Thymus (tissue), 11 donors: ENCODE results near the gene LTV1. TPM values are rescaled to one million over a fixed set of nuclear protein-coding genes. Genes with fewer than 3 reads are reported as not detected.
"Not testable (repeated sequence)": the region's sequence is repeated elsewhere in the genome, so short reads cannot be mapped to it uniquely, and the experiment has no call there.

Experiments
- DNase-seq, 9 donors: peaks; one replicate each; pipeline ENCODE4 v3.0.0-alpha.2; 2013; ENCODE audit warnings: low spot score in 9 of 9, low read depth in 6 of 9, missing footprints in 1 of 9
- H3K27ac ChIP-seq, 2 donors: one replicate each; pipeline ENCODE4 v1.5.1; 2013; ENCODE audit warnings: control low read depth in 1 of 2, low read depth in 1 of 2, low read length in 1 of 2, mild to moderate bottlenecking in 1 of 2, moderate library complexity in 1 of 2
- H3K27me3 ChIP-seq, 2 donors: one replicate each; pipeline ENCODE4 v1.5.1; 2013; ENCODE audit warnings: low read length in 1 of 2; ENCODE audit not compliant: control insufficient read depth in 2 of 2, insufficient read depth in 1 of 2
- H3K36me3 ChIP-seq, 2 donors: one replicate each; pipeline ENCODE4 v1.5.1; 2013; ENCODE audit warnings: low read length in 1 of 2, mild to moderate bottlenecking in 1 of 2, moderate library complexity in 1 of 2; ENCODE audit not compliant: control insufficient read depth in 2 of 2, insufficient read depth in 2 of 2
- H3K4me1 ChIP-seq, 2 donors: one replicate each; pipeline ENCODE4 v1.5.1; 2013; ENCODE audit warnings: low read length in 2 of 2; ENCODE audit not compliant: control insufficient read depth in 2 of 2, insufficient read depth in 2 of 2
- H3K4me3 ChIP-seq, 2 donors: one replicate each; pipeline ENCODE4 v1.5.1; 2013; ENCODE audit warnings: low read length in 2 of 2, control low read depth in 1 of 2, mild to moderate bottlenecking in 1 of 2
- H3K9me3 ChIP-seq, 2 donors: one replicate each; pipeline ENCODE4 v1.5.1; 2013; ENCODE audit warnings: low read length in 1 of 2, mild to moderate bottlenecking in 1 of 2; ENCODE audit not compliant: control insufficient read depth in 2 of 2, insufficient read depth in 1 of 2
- WGBS: extraction: QIAGEN DNeasy Blood & Tissue Kit; methylation state at CpG from one replicate; pipeline ENCODE4 v1.1.7; 2013; 5-methylcytosine and 5-hydroxymethylcytosine counted together
- polyA plus RNA-seq: library from polyadenylated mRNA; stranded (reverse); fragments of 200-250 nt; gene quantifications from one replicate; pipeline ENCODE4 v1.2.3, GENCODE V29; 2013
- total RNA-seq: library from RNA; stranded (reverse); fragments of 120-200 nt; gene quantifications from one replicate; pipeline ENCODE4 v1.2.4, GENCODE V29; 2013
- donor health status: healthy.

LTV1 gene
- total and polyA plus RNA-seq, 2 donors: 22.4 to 31.5 TPM

- not testable (repeated sequence) for DNase-seq, H3K4me1 ChIP-seq, H3K36me3 ChIP-seq, H3K27me3 ChIP-seq, H3K9me3 ChIP-seq, H3K4me3 ChIP-seq, H3K27ac ChIP-seq
- WGBS: 96% methylated on average over 4 of the region's 4 CpGs
Observed at GRCh38 chr6:143873600-143873999, 30.5 kb downstream of the LTV1 start.

DNA sequence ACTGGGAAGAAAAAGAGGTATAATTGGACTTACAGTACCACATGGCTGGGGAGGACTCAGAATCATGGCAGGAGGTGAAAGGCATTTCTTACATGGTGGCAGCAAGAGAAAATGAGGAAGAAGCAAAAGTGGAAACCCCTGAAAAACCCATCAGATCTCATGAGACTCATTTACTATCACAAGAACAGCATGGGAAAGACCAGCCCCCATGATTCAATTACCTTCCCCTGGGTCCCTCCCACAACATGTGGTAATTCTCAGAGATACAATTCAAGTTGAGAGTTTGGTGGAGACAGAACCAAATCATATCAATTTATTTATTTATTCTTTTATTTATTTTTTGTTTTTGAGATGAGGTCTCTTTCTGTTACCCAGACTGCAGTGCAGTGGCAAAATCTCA, 31.4 kb downstream of the LTV1 start:
- not testable (repeated sequence) for H3K4me1 ChIP-seq, H3K9me3 ChIP-seq, DNase-seq, H3K27ac ChIP-seq, H3K4me3 ChIP-seq, H3K27me3 ChIP-seq, H3K36me3 ChIP-seq

- no peaks in the 10 kb centered on the region for H3K36me3 ChIP-seq
- WGBS: 98% methylated on average over 1 of the region's 1 CpG
Observed at GRCh38 chr6:143877584-143878271, 34.6 kb downstream of the LTV1 start.

GRCh38 chr6:143878272-143878760, 35.2 kb downstream of the LTV1 start:
- Histone ChIP-seq H3K27ac (no peak overlapping the region), H3K4me1 (no peaks in the 10 kb centered on the region), H3K36me3 (no peaks in the 10 kb centered on the region), H3K9me3 (peaks cover 0 to 4% of the 10 kb centered on the region in 2 donors), H3K4me3 (no peak overlapping the region), H3K27me3 (no peaks in the 10 kb centered on the region)
- WGBS: 97% methylated on average over 3 of the region's 3 CpGs
- no peak for DNase-seq

More at GRCh38 chr6:143877584-143878271, 34.6 kb downstream of the LTV1 start:
- H3K4me3 ChIP-seq: no peak overlapping the region
- H3K4me1 ChIP-seq: no peaks in the 10 kb centered on the region
- no peak for DNase-seq
- no peak overlapping the region for H3K27ac ChIP-seq
- H3K27me3 ChIP-seq: no peaks in the 10 kb centered on the region
- H3K9me3 ChIP-seq: peaks cover 0 to 4% of the 10 kb centered on the region in 2 donors

DNA sequence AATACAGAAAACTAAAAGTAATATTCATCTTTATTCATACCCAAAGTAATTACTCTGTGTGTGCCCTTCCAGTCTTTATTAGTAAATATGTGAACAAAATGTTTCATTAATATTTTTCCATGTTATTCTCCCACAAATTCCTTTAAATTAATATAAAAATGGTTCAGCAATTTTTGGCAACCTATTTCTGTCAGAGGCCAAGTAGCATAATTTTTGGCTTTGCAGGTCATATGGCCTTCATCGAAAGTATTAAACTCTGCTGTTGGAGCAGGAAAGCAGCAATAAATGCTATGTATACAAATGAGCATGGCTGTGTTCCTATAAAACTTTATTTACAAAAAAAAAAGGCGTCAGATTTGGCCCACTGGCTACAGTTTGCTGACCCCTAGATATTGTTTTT, 37.3 kb downstream of the LTV1 start:
- no peaks in the 10 kb centered on the region for H3K36me3 ChIP-seq
- no peak overlapping the region for H3K27ac ChIP-seq
- H3K4me3 ChIP-seq: no peak overlapping the region
- H3K9me3 ChIP-seq: no peaks in the 10 kb centered on the region
- no peak for DNase-seq
- 98% methylated on average over 2 of the region's 2 CpGs for WGBS
- H3K4me1 ChIP-seq: no peaks in the 10 kb centered on the region
- no peaks in the 10 kb centered on the region for H3K27me3 ChIP-seq

DNA sequence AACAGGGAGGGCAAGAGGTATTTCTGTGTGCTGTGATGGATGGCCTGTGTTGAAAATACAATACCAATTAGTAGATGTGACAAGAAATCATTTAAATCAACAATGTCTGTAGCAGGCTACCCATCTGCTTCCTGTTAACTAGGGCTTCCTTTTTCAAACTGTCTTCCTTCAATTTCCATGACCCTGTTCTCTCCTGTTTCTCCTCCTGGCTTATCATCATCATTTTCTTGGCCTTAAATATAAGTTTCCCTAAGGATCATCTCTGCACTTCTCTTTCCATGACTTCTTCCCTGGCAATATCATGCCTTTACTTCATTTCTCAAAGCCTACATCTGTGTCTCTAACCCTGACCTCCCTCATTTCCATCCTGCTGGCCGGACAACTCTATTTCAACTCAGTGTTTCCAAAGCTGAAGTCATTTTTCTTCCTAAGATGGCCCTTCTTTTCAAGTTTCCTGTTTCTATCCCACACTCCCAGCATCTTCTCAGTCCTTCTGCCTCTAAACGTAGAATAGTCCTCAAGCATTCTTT, 39.3 kb downstream of the LTV1 start:
- Histone ChIP-seq H3K27ac (no peak overlapping the region), H3K4me3 (no peak overlapping the region), H3K4me1 (no peaks in the 10 kb centered on the region), H3K27me3 (no peaks in the 10 kb centered on the region), H3K9me3 (no peaks in the 10 kb centered on the region), H3K36me3 (no peaks in the 10 kb centered on the region)
- no peak for DNase-seq
- WGBS: over 99% methylated on average over 2 of the region's 2 CpGs

DNA sequence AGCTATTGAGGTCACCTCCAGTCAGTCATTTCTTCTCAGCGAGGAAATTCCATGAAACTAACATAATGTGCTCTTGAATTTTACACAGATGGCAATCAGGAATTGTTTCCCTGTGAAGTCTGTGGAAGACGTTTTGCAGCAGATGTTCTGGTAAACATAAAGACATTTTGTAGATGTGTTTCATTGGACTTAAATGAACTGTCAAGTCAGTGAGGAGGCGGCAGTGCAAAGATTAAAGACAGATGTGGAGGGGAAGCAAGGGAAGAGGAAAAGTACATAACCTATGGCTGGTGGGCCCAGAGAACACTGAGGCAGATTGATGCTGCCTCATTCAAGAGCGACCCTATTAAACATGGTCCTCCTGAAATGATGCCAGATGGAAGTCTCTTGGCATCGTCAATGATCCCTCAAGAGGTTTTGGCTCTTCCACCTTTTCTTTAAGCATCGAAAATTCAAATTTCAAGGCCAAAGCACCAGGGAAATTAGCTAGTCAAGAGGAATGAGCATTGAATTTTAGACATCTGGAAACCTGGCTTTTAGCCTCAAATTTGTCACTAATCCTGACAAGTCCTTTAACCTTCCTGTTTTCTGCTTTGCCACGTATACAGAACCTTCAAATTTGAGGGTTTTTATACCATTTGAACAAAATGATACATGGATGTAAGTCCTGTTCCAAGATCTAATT, 41.2 kb downstream of the LTV1 start:
- Histone ChIP-seq H3K4me1 (no peaks in the 10 kb centered on the region), H3K36me3 (no peaks in the 10 kb centered on the region), H3K9me3 (no peaks in the 10 kb centered on the region), H3K27me3 (no peaks in the 10 kb centered on the region), H3K4me3 (no peak overlapping the region), H3K27ac (no peak overlapping the region)
- WGBS: 94% methylated on average over 7 of the region's 7 CpGs
- no peak for DNase-seq

GRCh38 chr6:143885116-143885515, 42.0 kb downstream of the LTV1 start:
- Histone ChIP-seq H3K27ac (no peak overlapping the region), H3K27me3 (no peaks in the 10 kb centered on the region), H3K36me3 (no peaks in the 10 kb centered on the region), H3K4me3 (no peak overlapping the region), H3K9me3 (no peaks in the 10 kb centered on the region), H3K4me1 (no peaks in the 10 kb centered on the region)
- 98% methylated on average over 1 of the region's 1 CpG for WGBS
- no peak for DNase-seq

GRCh38 chr6:143894655-143895054, 51.5 kb downstream of the LTV1 start:
- no peaks in the 10 kb centered on the region for H3K9me3 ChIP-seq
- no peaks in the 10 kb centered on the region for H3K36me3 ChIP-seq
- no peaks in the 10 kb centered on the region for H3K27me3 ChIP-seq
- no peak overlapping the region for H3K27ac ChIP-seq
- H3K4me1 ChIP-seq: no peaks in the 10 kb centered on the region
- no peak overlapping the region for H3K4me3 ChIP-seq
- no peak for DNase-seq
- WGBS: 97% methylated on average over 1 of the region's 1 CpG
